HEK293T (cell line): ENCODE results near the gene GALNT2.

Source experiments
- ELF4 ChIP-seq: fragments of 450-650 bp; IDR thresholded peaks from 2 replicates; pipeline ENCODE4 v1.6.1; 2017; ENCODE audit warnings: antibody characterized with exemption
- FOXA1 ChIP-seq: fragments of 450-650 bp; IDR thresholded peaks from 2 replicates; pipeline ENCODE4 v1.6.1; 2016; ENCODE audit warnings: mild to moderate bottlenecking
- FOXM1 ChIP-seq: fragments of 450-650 bp; IDR thresholded peaks from 2 replicates; pipeline ENCODE4 v1.6.1; 2017; ENCODE audit warnings: mild to moderate bottlenecking, borderline replicate concordance
- HDGF ChIP-seq: fragments of 450-650 bp; IDR thresholded peaks from 2 replicates; pipeline ENCODE4 v1.6.1; 2017; ENCODE audit warnings: antibody characterized with exemption, borderline replicate concordance
- LEF1 ChIP-seq: fragments of 450-650 bp; IDR thresholded peaks from 2 replicates; pipeline ENCODE4 v1.6.1; 2017; ENCODE audit warnings: mild to moderate bottlenecking, borderline replicate concordance
- SP1 ChIP-seq: fragments of 450-650 bp; IDR thresholded peaks from 2 replicates; pipeline ENCODE4 v1.6.1; 2017
- SUZ12 ChIP-seq: fragments of 450-650 bp; IDR thresholded peaks from 2 replicates; pipeline ENCODE4 v1.6.1; 2016; ENCODE audit warnings: mild to moderate bottlenecking

GRCh38 chr1:230326971-230327891, 260.2 kb downstream of the GALNT2 start:
- TF ChIP-seq FOXM1 (no peak), FOXA1 (no peak), SUZ12 (no peak), ELF4 (no peak), LEF1 (no peak), SP1 (no peak), HDGF (no peak)
